HG03342 (cell line): ENCODE measurements around the gene MAN1C1.

Experiments
- ATAC-seq: cut with Tn5 transposase; IDR thresholded peaks from one replicate; pipeline ENCODE4 v1.9.1; 2021; ENCODE audit warnings: mild to moderate bottlenecking, moderate library complexity; ENCODE audit not compliant: unreplicated experiment

Gene MAN1C1

DNA sequence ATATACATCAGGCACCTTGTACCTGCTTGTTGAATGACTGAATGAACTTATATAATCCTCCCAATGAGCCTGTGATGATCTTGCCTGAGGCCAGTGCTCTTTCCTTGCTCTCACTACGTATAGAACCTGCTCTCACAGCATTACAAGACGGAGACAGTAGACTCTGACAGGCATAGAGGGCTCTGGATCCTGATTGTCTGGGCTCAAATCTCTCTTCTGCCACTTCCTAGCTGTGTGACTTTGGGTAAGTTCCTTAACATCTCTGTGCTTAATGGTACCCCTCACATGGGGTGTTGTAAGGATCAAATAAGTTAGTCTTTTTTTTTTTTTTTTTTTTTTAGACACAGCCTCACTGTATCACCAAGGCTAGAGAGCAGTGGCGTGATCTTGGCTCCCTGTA is 4.2 kb upstream of the MAN1C1 start:
- ATAC-seq = no peak

DNA sequence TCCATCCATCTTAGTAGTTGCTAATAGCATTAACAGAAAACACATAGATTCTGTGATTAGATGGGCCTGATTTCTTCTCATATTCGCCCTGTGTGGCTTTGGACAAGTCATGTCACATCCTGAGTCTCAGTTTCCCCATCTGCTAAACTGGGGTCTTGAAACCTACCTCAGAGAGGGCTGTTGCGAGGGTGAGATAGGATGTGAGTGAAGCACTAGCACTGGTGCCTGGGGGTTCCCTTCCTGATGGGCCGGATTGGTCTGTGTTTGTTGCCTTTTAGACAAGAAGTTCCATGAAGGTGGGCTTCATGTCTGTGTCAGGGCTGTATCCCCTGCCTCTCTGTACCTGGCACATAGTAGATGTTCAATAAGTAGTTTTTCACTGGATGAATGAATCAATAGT is 3.5 kb upstream of the MAN1C1 start:
- ATAC-seq = no peak

DNA sequence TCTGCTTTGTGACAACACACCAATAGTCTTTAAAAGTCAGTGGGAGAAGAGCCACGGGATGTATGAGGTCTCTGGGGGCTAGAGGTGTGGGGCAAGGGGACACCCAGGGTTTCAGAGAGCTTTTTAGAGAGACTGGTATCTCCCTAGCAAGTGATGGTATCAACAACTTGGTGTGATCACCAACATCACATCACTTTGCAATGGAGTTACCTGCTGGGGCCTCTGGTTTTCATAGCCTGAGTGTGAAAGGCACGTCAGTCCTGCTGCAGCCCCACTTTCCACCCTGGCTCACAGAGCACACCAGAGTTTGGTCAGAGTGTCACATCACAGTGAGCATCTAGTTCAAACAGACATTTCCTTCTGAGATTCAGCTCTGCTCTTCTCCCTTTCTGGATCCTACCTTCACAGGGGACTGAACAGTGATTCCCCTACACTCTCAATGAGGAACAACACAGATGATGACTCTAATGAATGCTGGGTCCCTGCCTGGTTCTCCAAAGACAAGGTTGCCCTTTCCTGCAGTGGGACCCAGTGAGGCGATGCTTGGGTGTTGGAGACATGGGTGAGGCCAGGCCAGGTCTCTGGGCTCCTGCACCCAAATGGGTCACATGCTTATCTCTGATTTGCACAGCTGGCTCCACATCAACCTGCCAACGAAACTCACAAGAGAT is 2.0 kb upstream of the MAN1C1 start:
- ATAC-seq = no peak

- ATAC-seq = no peak
These were observed 1.4 kb upstream of the MAN1C1 start for GRCh38 chr1:25615172-25615541.

DNA sequence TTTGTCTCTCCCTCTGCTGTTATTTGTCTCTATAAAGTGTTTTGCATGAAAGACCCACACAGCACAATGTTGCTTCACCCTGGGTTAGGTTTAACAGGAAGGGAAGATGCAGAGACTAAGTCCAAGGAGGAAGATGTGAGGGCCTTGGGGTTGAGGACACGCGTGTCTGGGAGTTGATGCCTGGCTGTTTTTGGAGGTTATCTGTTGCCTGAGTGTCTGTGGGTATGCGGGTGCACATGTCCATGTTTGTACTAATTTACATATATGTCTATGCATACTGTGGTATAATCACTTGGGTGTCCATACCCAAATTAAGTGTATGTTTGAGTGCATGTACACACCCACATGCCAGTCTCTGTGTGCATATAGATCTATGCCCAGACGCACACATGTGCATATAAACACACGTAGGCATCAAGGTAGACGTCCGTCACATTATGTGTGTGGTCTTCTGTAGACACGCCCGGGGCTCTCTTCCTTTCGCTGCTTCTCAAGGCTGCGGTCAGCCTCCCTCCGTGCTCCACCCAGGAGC is 962 bp upstream of the MAN1C1 start:
- ATAC-seq = no peak

DNA sequence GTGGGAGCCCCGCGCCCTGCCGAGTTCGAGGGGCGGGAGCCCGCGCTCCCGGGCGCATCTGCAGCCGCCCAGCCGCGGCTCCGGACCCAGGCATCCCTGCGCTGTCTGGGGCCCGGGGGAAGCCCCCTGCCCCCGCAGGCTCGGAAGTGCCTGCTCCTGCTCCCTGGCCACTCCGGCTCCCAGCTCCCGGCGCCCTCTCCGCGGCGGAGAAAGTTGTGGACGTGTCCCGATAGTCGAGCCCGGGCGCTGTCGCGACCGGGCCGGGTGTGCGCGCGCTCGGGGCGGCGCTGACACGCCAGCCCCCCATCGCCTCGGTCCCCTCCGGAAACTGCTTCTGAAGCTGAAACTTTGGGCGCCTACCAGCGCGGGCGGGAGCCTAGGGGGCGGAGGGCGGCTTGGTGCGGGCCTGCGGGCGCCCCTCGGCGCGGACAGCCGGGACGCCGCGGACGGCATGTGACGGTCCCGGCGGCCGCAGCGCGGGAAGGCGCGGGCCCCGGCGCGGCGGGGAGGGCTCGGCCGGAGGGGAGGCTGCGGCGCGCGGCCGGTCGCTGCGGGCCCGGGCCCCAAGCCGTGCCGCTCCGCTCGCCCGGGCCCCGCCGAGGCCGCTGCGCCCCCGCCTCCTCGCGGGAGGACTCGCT is 515 bp downstream of the MAN1C1 start:
- no peak for ATAC-seq

DNA sequence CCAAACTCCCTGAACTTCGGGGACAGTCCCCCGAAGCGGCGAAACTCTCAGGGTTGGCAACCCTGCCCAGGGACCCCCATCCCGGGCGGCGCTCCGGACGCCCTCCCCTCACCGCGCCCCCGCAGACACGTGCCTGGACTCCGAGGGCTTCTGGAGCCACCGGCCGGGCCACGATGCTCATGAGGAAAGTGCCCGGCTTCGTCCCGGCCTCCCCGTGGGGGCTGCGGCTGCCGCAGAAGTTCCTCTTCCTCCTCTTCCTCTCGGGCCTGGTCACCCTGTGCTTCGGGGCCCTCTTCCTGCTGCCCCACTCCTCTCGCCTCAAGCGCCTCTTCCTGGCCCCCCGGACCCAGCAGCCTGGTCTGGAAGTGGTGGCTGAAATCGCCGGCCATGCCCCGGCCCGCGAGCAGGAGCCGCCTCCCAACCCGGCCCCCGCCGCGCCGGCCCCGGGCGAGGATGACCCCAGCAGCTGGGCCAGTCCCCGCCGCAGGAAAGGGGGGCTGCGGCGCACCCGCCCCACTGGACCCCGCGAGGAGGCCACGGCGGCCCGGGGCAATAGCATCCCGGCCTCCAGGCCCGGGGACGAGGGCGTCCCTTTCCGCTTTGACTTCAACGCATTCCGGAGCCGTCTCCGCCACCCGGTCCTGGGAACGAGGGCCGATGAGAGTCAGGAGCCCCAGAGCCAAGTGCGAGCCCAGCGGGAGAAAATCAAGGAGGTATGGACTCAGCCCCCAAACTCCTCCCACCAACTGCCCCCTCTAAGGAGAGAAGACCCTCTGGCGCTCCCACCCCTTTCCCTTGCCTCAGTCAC is 1.2 kb downstream of the MAN1C1 start:
- ATAC-seq = no peak

GRCh38 chr1:25618433-25618808 is 1.8 kb downstream of the MAN1C1 start:
- no peak for ATAC-seq

GRCh38 chr1:25619101-25619890 is 2.7 kb downstream of the MAN1C1 start:
- ATAC-seq = no peak

GRCh38 chr1:25620211-25620610 is 3.6 kb downstream of the MAN1C1 start:
- no peak for ATAC-seq

DNA sequence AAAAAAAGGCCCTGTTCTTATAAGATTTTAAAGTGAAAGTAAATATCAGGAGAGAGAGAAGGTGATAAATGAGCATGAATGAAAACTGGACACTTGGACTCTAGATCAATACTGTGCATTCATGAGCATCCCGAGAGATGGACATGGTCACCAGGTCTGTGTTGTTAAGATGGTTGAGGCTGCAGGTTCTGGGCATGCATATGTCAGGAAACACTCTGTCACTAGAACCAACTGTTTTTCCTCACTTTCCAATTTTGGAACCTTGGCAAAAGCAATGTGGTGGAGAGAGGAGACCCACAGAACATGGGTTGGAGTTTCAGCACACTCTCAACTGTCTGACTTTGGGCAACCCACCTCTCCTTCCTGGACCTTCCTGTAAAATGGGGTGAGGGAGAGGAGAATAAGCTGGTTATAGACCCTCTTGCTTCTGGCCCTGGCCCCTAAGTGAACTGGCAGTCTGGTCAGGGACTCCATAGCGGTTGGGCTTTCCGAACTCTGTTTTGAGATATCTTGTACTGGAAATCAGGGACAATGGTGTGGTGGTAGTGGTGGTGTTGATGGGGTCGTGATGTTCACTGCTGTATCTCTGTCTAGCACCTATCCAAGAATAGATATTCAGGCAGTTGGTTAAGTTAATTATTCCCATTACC is 4.2 kb downstream of the MAN1C1 start:
- ATAC-seq = no peak

DNA sequence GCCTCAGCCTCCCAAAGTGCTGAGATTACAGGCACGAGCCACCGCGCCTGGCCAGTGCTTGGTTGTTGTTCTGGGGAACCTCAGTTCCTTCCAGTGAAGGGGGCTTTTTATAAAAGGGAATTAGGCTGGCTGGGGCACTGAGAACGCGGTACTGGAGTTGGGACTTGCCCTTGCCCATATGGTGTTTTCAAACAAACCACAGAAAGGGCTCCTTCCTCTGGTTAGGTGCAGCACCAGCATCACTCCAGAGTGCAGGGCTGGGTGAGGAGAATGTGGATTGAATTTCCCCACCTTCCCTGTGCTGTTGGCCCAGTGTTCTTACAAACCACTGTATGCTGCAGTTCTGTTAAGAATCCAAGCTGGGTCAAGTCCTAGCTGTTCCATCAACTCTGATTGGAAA is 5.3 kb downstream of the MAN1C1 start:
- ATAC-seq = no peak

DNA sequence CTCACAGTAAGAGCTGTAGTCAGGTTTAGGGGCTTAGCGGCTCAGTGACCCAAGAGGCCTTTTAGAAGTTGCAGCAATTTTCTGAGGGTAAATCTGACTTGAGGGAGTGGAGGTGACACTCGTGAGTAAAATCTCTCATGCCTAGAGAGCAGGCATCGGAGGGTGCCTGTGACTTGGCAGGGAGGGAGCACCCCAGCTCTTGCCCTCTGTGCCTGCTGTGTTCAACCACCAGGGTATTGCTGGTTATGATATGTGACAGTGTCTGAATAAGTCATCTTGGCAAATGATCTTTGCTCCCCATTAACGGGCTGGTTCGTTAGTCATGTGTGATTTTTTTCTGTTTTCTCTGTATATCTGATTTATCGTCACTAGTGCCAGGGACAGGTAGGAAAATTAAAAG is 5.9 kb downstream of the MAN1C1 start:
- no peak for ATAC-seq

DNA sequence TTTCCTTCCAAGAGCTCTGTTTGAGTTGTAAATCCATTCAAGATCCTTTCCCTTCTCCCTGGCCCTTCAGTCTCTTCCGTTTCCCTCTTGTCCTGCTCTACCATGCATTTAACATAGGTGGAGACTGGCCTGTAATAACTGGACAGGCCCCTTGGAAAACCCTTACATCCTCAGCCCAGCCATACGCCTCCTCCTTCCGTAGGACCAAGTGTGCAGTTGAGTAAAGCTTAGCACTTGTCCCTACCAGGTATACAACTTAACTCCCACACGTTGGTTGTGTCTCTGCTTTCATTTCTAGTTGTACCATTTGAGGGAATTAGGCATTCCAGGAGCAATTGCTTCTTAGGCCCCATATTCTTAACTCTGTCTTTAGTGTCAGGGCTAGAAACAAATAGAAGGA is 6.4 kb downstream of the MAN1C1 start:
- ATAC-seq = no peak

- no peak for ATAC-seq
These were observed 7.1 kb downstream of the MAN1C1 start for GRCh38 chr1:25623731-25624130.

DNA sequence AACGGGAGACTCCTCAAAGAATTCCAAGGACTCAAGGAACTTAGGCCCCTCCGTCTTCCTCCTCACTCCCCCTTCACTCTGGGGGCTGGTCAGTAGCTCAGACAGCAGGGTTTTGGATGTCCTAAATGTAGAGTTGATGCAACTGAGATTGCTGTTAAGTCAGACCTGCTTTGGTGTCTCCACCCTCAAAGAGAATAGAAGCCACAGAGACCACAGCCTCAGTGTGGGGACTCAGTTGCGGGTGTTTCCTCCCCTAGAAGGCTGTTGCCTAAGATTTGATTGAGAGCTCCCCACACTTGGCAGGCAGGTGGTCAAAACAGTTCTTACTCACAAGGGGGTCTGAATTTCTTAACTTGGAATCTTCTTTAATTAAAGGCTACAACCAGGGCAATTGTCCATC is 7.6 kb downstream of the MAN1C1 start:
- no peak for ATAC-seq

DNA sequence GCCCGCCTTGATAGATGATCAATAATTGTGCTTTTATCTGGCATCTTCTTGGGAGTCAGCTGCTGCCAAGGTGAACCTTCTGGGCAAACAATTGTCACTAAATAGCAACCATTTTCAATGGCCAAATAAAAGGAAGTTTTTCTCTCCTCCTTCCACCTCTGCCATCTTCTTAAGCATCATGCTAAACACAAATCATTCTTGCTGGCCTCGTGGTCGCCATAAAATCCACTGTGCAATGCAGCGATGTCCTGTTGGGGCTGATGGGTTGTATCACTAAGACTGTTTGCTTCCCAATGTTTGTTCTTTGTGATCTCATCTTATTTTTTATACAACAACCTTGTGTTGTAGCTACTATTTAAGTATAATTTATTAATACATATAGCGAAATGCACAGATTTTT is 8.0 kb downstream of the MAN1C1 start:
- ATAC-seq = no peak

GRCh38 chr1:25626018-25626417 is 9.4 kb downstream of the MAN1C1 start:
- no peak for ATAC-seq

DNA sequence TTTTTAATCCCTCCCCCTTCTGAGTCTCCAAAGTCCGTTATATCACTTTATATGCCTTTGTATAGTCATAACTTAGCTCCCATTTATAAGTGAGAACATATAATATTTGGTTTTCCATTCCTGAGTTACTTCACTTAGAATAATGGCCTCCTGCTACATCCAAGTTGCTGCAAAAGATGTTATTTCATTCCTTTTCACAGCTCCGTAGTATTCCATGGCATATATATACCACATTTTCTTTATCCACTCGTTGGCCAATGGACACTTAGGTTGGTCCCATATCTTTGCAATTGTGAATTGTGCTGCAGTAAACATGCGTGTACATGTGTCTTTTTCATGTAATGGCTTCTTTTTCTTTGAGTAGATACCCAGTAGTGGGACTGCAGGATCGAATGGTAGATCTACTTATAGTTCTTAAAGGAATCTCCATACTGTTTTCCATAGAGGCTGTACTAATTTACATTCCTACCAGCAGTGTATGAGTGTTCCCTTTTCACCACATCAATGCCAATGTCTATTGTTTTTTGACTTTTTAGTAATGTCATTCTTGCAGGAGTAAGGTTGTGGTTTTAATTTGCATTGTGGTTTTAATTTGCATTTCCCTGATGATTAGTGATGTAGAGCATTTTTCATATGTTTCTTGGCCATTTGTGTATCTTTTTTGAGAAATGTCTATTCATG is 12.3 kb downstream of the MAN1C1 start:
- ATAC-seq = no peak

DNA sequence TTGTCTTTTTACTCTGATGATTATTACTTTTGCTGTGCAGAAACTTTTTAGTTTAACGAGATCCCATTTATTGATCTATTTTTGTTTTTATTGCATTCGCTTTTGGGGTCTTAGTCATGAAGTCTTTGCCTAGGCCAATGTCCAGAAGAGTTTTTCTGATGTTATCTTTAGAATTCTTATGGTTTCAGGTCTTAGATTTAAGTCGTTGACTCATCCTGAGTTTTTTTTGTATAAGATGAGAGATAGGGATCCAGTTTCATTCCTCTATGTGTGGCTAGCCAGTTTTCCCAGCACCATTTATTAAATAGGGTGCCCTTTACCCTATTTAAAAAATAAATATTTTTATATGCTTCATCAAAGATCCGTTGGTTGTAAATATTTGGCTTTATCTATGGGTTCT is 13.2 kb downstream of the MAN1C1 start:
- ATAC-seq = no peak
